HG02870 (cell line): ENCODE results near the gene PGBD1.
A peak's percentile ranks its signal among the peaks of the same experiment; 100 is the strongest.
"Not testable (repeated sequence)": the region's sequence is repeated elsewhere in the genome, so short reads cannot be mapped to it uniquely, and the experiment has no call there.

Experiments used
- ATAC-seq: cut with Tn5 transposase; IDR thresholded peaks from one replicate; pipeline ENCODE4 v1.9.1; 2021; ENCODE audit warnings: mild to moderate bottlenecking, moderate library complexity; ENCODE audit not compliant: unreplicated experiment

The PGBD1 gene

DNA sequence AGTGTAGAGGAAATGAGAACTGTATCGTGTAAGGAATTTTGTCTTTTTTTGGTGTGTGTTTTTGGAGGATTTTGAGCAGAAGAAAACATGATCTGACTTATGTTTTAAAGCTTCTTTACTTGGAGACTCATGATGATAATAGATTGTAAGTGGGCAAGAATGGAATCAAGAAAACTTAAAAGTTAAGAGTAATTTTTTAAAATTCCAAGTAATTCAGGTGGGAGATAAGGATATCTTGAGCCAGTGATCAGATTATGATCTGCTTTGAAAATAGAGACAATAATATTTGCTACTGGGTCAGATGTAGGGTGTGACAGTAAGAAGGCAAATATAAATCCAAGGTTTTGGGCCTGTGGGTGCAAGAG lies 13.7 kb upstream of the PGBD1 start:
- ATAC-seq, result no peak

GRCh38 chr6:28269492-28269891 lies 11.9 kb upstream of the PGBD1 start:
- ATAC-seq, result no peak

- no peak for ATAC-seq
These were observed 6.5 kb upstream of the PGBD1 start for GRCh38 chr6:28274888-28275287.

DNA sequence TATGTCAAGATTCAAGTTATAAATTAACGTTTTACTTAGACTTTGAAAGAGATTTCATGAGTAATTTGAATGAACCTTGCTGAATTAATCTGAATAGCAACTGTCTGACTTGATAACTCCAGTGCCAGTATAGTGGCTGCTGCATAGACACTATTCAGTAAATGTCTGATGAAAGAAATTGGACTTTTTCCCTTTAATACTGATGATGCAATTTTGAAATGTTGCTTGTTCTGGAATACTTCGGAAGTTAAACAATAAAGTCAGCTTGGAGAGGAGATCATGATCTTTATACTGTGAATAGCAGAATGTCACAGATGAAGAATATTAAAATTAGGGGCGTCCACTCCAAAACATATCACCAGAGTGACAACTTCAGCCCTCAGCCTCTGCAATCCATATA lies 3.6 kb upstream of the PGBD1 start:
- no peak for ATAC-seq

- ATAC-seq, result no peak
These were observed 631 bp upstream of the PGBD1 start for GRCh38 chr6:28280595-28281287.

DNA sequence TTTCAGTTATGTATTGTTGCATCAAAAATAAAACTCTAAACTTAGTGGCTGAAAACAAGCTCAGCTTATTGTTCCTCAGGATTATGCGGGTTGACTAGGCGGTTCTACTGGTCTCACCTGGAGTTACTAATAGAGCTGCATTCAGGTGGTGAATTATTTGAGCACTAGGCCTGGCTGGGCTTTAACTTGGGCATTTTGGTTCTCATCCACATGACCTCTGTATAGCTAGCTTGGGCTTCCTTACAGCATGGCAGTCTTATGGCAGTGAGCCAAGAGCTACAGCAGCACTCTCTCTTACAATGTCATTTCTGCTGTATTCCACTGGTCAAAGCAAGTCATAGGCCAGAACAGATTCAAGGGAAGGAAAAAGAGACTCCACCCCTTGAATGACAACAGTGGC lies 1.6 kb downstream of the PGBD1 start:
- ATAC-seq, result no peak

DNA sequence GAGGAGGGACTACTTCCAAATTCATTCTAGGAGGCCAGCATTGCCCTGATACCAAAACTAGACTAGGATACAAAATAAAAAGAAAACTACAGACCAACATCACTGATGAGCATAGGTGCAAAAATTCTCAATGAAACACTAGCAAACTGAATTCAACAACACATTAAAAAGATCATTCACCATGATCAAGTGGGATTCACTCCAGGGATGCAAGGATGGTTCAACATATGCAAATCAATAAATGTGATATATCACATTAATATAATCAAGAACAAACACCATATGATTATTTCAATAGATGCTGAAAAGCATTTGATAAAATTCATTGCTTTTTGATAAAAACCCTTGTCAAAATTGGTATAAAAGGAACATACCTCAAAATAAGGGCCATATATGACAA lies 10.2 kb downstream of the PGBD1 start:
- ATAC-seq, result no peak

DNA sequence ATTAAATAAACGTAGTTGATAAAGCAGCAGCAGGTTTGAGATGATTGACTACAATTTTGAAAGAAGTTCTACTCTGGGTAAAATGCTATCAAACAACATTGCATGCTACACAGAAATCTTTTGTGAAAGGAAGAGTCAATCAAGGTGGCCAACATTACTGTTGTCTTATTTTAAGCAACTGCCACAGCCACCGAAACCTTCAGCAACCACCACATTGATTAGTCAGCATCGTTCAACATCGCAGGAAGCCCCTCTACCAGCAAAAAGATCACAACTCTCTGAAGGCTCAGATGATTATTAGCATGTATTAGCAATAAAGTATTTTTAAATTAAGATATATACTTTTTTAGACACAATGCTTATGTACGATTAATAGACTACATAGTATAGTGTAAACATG lies 14.0 kb downstream of the PGBD1 start:
- no peak for ATAC-seq

- ATAC-seq, result no peak
These were observed 15.2 kb downstream of the PGBD1 start for GRCh38 chr6:28296520-28297060.

DNA sequence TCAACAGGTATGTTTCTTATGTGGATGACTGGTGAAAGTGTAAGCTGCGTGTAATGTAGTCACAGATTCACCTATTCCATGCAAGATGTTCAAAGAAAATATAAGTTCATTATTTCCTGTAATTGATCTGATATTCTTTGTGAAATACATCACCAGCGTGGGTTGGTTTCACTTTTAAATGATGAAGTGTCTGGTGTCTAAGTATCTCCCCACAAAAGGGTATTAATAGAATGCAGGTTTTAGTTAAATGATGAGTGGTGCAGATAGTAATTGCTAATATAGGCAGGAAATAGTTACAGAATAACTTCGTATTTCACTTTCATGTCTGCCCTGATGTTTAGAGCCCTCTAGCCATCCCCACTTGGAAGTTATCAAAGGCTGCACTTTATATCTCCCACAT lies 22.2 kb downstream of the PGBD1 start:
- ATAC-seq, result peak; percentile 81

- not testable (repeated sequence) for ATAC-seq
These were observed 25.0 kb downstream of the PGBD1 start for GRCh38 chr6:28306363-28306762.

GRCh38 chr6:28311139-28311823 lies 29.9 kb downstream of the PGBD1 start:
- no peak for ATAC-seq

- no peak for ATAC-seq
These were observed 31.6 kb downstream of the PGBD1 start for GRCh38 chr6:28312939-28313338.

GRCh38 chr6:28315628-28316027 lies 34.3 kb downstream of the PGBD1 start:
- ATAC-seq, result no peak

- not testable (repeated sequence) for ATAC-seq
These were observed 36.5 kb downstream of the PGBD1 start for GRCh38 chr6:28317866-28318265.

- no peak for ATAC-seq
These were observed 41.3 kb downstream of the PGBD1 start for GRCh38 chr6:28322661-28323060.

DNA sequence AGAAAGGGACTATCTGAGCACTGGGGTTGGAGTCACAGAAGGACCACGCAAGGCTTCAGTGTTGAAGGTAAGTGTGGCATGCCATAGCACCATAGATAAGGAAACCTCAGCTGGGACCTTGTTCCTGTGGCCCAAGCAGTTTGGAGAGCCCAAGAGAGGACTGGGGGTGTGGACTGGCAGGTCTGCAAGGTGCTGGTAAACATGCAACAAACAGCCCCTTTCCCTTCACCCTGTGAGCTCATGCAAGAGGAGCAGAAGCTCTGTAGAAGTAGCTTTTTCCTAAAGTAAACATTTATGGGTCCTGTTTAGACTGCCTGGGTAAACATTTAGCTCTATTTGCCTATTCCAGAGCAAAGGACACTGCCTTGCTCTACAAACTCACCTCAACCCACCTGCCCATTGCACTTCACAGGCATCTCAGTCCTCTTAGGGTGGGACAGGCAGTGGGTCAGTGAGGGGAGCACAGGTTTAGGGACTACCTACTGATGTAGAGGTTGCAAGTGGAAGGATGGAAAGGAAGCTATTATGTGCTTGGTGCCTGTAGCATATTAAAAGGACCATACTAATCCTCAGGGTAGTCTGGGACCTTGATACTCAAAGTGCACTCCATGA lies 42.5 kb downstream of the PGBD1 start:
- no peak for ATAC-seq

- ATAC-seq, result no peak
These were observed 45.1 kb downstream of the PGBD1 start for GRCh38 chr6:28326371-28326948.

DNA sequence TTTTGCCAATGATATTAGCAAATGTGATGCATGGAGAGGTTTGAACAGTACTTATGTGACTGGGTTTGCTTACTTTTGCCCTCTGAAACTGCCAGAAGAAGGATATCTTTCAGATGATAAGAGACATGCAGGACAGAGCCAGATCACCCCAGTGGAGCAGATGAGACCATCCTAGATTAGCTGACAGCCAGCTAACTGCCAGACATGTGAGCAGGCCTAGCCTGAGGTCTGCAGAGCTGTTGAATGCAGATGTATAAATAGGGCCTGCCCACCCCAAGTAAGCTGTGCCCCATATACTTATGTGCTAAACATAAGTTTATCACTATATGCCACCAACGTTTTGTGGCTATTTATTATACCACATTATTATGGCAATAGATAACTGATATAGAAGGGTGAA lies 48.7 kb downstream of the PGBD1 start:
- no peak for ATAC-seq

- ATAC-seq, result no peak
These were observed 51.7 kb downstream of the PGBD1 start for GRCh38 chr6:28333047-28333446.

- ATAC-seq, result no peak
These were observed 52.2 kb downstream of the PGBD1 start for GRCh38 chr6:28333599-28334018.
